Urinary bladder (tissue), 4 donors: ENCODE results near the gene BMP7. TPM values are rescaled to one million over a fixed set of nuclear protein-coding genes. Genes with fewer than 3 reads are reported as not detected.

ENCODE experiments used
- DNase-seq: peaks from one replicate; pipeline ENCODE4 v3.0.0-alpha.2; 2015; ENCODE audit errors: extremely low spot score
- H3K27ac ChIP-seq: one replicate; pipeline ENCODE4 v1.5.1; 2013; ENCODE audit warnings: low read depth, mild to moderate bottlenecking, moderate library complexity
- H3K36me3 ChIP-seq: one replicate; pipeline ENCODE4 v1.6.1; 2013; ENCODE audit warnings: mild to moderate bottlenecking, moderate library complexity; ENCODE audit not compliant: insufficient read depth
- H3K4me1 ChIP-seq: one replicate; pipeline ENCODE4 v1.6.1; 2013; ENCODE audit warnings: mild to moderate bottlenecking, moderate library complexity; ENCODE audit not compliant: insufficient read depth
- H3K4me3 ChIP-seq: one replicate; pipeline ENCODE4 v1.5.1; 2013; ENCODE audit warnings: low read depth, low read length
- WGBS: extraction: QIAGEN DNeasy Blood & Tissue Kit; methylation state at CpG from one replicate; pipeline ENCODE4 v1.1.7; 2013; 5-methylcytosine and 5-hydroxymethylcytosine counted together
- polyA plus RNA-seq: library from polyadenylated mRNA; stranded (reverse); fragments of 200-250 nt; gene quantifications from one replicate; pipeline ENCODE4 v1.2.3, GENCODE V29; 2013
- total RNA-seq: library from RNA; depleted of rRNA; stranded (reverse); fragments of >200 nt; gene quantifications from one replicate; pipeline ENCODE4 v1.2.3, GENCODE V29; 2014
- donor health status: healthy with polysubstance abuse.
- donor health status: healthy.

Gene BMP7
- total and polyA plus RNA-seq, 2 donors, result 8.5 to 12.1 TPM

DNA sequence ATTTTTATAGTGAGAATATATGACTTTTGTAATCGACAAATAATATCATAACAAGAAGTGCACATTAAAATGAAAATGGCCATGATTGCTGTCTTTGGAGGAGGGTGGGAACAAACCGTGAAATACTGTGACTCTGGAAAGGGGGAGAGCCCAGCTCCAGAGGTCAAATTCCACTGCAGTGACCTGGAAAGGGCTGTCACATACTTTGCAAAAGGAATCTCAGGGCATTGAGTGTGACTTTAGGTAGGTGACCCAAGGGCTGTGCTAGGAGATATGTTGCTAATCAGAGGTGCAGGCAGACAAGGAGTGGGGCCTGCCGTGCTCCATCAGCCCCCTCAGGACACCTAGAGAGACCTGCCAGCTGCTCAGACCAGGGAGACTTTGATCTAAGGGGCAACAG lies 28.1 kb upstream of the BMP7 start:
- WGBS, result 67% methylated on average over 3 of the region's 3 CpGs
- Histone ChIP-seq H3K4me3 (no peak overlapping the region), H3K36me3 (no peaks in the 10 kb centered on the region), H3K27ac (no peak overlapping the region), H3K4me1 (no peaks in the 10 kb centered on the region)
- no peak for DNase-seq

- H3K27ac ChIP-seq, result no peak overlapping the region
- H3K4me1 ChIP-seq, result no peaks in the 10 kb centered on the region
- 76% methylated on average over 7 of the region's 7 CpGs for WGBS
- H3K4me3 ChIP-seq, result no peak overlapping the region
- no peaks in the 10 kb centered on the region for H3K36me3 ChIP-seq
- DNase-seq, result no peak
Observed at GRCh38 chr20:57293995-57294394, 27.6 kb upstream of the BMP7 start.

GRCh38 chr20:57292611-57293010 lies 26.2 kb upstream of the BMP7 start:
- Histone ChIP-seq H3K4me3 (no peak overlapping the region), H3K27ac (no peak overlapping the region), H3K4me1 (no peaks in the 10 kb centered on the region), H3K36me3 (no peaks in the 10 kb centered on the region)
- WGBS, result 91% methylated on average over 2 of the region's 2 CpGs
- no peak for DNase-seq

GRCh38 chr20:57291694-57292093 lies 25.3 kb upstream of the BMP7 start:
- Histone ChIP-seq H3K4me3 (no peak overlapping the region), H3K4me1 (no peaks in the 10 kb centered on the region), H3K36me3 (no peaks in the 10 kb centered on the region), H3K27ac (no peak overlapping the region)
- no peak for DNase-seq
- 92% methylated on average over 6 of the region's 6 CpGs for WGBS

DNA sequence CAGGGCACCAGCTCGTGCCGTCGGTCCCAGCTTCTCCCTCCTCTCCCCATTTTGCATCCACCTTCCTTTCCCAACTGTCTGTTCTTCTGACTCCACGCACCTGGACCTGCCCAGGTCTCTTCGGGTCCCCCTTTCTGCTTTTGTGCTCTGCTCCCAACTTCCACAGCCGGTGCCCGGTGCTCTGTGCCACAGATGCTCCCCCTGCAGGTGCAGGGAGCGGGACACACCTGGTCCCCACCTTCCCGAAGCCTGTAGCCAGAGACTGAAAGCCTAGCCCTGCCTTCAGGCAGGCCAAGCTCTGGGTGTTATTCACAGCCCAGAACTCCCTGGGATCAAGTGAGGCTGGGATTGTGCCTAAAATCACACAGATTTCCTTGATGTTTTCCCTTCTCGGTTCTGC lies 24.6 kb upstream of the BMP7 start:
- no peaks in the 10 kb centered on the region for H3K4me1 ChIP-seq
- 76% methylated on average over 10 of the region's 10 CpGs for WGBS
- no peak for DNase-seq
- no peaks in the 10 kb centered on the region for H3K36me3 ChIP-seq
- H3K4me3 ChIP-seq, result no peak overlapping the region
- no peak overlapping the region for H3K27ac ChIP-seq

DNA sequence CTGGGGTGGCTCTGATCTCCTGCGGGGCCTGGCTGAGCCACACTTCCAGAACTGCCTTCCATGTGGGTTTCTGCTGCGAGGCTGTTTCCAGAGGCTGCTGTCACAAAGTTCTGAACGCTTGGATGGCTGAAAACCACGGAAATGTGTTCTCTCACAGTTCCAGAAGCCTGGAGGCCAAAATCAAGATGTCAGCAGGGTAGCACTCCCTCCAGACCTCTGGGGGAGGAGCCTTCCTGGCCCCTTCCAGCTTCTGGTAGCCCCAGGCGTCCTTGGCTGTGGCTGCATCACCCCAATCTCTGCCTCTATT lies 23.7 kb upstream of the BMP7 start:
- DNase-seq, result no peak
- WGBS, result 84% methylated on average over 5 of the region's 5 CpGs
- H3K27ac ChIP-seq, result no peak overlapping the region

GRCh38 chr20:57289391-57290177 lies 23.1 kb upstream of the BMP7 start:
- no peaks in the 10 kb centered on the region for H3K36me3 ChIP-seq
- H3K4me1 ChIP-seq, result no peaks in the 10 kb centered on the region
- 71% methylated on average over 8 of the region's 8 CpGs for WGBS
- DNase-seq, result no peak
- H3K4me3 ChIP-seq, result no peak overlapping the region
- H3K27ac ChIP-seq, result no peak overlapping the region

More for the DNA sequence above, 23.7 kb upstream of the BMP7 start:
- no peaks in the 10 kb centered on the region for H3K36me3 ChIP-seq
- H3K4me3 ChIP-seq, result no peak overlapping the region
- no peaks in the 10 kb centered on the region for H3K4me1 ChIP-seq

- no peak for DNase-seq
- WGBS, result 32% methylated on average over 16 of the region's 16 CpGs
- no peaks in the 10 kb centered on the region for H3K4me1 ChIP-seq
- no peaks in the 10 kb centered on the region for H3K36me3 ChIP-seq
- H3K27ac ChIP-seq, result no peak overlapping the region
- H3K4me3 ChIP-seq, result no peak overlapping the region
Observed at GRCh38 chr20:57288651-57289277, 22.3 kb upstream of the BMP7 start.

DNA sequence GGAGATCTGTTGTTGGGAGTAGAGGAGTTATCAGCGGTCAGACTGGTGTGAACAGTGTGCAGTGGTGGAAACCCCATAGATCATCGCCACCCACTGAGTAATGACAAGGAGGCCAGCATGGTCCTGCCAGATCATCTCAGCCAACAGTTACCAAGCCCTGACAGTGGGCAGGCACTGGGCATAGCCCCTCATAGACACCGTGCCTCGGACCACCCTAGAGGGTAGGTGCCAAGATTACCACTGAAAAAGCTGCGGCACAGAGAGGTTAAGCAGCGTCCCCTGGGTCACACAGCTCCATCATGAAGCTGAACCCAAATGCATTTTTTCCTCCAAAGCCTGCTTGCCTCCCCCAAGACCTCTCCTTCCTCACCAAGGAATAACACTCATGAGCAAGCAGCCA lies 21.5 kb upstream of the BMP7 start:
- Histone ChIP-seq H3K27ac (no peak overlapping the region), H3K4me3 (no peak overlapping the region), H3K36me3 (no peaks in the 10 kb centered on the region), H3K4me1 (no peaks in the 10 kb centered on the region)
- 45% methylated on average over 6 of the region's 6 CpGs for WGBS
- DNase-seq, result no peak

DNA sequence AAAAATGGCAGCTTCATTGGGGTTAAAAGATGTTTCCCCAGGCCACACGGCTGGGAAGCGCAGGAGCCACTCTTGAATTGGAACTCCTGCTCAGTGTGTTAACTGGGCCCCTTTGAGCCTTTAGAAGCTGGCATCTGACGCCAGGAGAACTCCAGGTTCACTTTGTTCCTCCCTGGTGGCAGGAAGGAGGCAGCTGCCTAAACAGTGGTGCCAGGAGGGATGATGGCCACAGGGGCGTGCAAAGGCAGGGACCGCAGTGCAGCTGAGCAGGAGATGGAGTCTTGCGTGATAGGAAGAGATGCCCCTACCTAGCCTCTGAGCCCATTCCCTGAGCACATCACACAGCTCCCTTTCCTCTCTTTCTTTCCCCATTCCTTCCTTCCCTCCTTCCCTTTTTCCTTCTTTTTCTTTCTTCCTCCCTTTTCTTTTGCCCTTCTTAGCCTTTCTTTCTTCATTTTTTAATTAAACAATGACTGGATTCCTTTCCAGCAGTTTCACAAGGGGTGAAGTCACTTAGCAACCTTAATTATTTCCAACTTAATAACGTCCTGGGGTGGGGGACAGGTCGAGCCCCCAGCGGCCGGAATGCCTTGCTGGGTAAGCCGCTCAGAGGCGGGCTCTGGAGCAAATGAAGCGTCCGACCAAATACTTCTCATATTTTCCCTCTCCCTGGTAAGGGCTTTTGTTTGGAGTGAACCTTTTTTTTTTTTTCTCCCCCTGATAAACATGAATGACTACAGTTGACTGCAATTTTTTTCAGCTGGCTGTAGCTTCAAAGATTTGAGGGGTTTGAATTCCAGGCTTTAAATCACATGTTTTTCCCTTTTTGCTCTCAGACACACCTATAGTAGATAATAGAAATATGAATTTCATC lies 20.8 kb upstream of the BMP7 start:
- H3K4me1 ChIP-seq, result no peaks in the 10 kb centered on the region
- 42% methylated on average over 14 of the region's 14 CpGs for WGBS

GRCh38 chr20:57283860-57284259 lies 17.4 kb upstream of the BMP7 start:
- Histone ChIP-seq H3K4me3 (no peak overlapping the region), H3K36me3 (no peaks in the 10 kb centered on the region), H3K4me1 (no peaks in the 10 kb centered on the region), H3K27ac (no peak overlapping the region)
- WGBS, result 88% methylated on average over 7 of the region's 7 CpGs
- no peak for DNase-seq

More for the DNA sequence above, 20.8 kb upstream of the BMP7 start:
- DNase-seq, result no peak
- no peaks in the 10 kb centered on the region for H3K36me3 ChIP-seq
- H3K4me3 ChIP-seq, result no peak overlapping the region
- no peak overlapping the region for H3K27ac ChIP-seq

DNA sequence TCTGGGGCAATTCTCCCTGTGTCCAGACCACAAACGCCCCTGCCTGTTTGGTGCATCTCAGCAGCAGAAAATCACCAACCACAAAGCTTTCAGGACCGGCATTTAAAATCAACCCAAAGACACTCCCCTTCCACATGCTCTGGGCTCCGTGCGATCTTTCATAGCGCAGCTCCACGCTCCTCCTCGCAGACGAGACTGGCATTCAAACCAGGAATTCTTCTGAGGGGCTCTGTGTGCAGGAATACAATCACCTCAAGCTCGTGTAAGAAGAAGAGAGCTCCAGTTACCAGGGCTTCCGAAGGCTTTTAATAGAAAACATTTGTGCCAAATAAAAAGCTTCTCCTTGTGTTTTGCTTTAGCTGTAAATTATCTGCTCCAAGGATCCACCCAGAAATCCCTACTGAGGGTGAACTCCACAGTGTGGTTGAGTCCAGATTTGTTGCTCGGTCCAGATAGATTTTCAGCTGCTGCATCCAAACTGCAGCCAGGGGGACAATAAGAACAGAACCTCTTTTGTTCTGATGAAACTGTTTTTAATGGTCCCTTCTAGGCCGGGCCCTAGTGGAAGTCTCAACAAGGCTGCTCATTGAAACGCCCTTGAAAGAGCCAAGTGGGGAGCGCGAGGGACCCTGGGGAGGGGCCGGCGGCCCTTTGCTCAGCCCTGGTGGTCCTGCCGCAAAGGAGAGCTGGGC lies 16.4 kb upstream of the BMP7 start:
- Histone ChIP-seq H3K36me3 (no peaks in the 10 kb centered on the region), H3K4me3 (no peak overlapping the region), H3K27ac (no peak overlapping the region), H3K4me1 (no peaks in the 10 kb centered on the region)
- 31% methylated on average over 18 of the region's 18 CpGs for WGBS
- no peak for DNase-seq

DNA sequence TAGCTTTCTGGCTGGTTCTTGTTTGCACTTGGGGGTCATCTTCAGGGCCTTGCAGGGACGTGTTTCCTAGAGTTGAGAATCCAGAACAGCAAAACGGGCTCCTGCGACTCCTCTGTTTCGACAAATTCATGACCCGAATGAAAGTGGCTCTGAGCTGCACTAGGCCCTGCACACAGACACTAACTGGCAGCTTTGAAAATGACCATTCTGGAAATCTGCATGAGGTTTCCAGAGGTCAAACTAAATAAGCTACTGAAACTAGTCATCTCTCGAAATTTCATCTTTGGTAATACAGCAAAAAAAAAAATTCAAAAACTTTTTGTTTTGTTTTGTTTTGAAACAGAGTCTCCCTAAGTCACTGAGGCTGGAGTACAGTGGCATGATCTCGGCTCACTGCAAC lies 15.5 kb upstream of the BMP7 start:
- H3K36me3 ChIP-seq, result no peaks in the 10 kb centered on the region
- no peak overlapping the region for H3K4me3 ChIP-seq
- H3K4me1 ChIP-seq, result peaks cover 2% of the 10 kb centered on the region
- 89% methylated on average over 7 of the region's 7 CpGs for WGBS
- no peak for DNase-seq
- no peak overlapping the region for H3K27ac ChIP-seq
